ENCODE results near the gene COPZ2.

DNA sequence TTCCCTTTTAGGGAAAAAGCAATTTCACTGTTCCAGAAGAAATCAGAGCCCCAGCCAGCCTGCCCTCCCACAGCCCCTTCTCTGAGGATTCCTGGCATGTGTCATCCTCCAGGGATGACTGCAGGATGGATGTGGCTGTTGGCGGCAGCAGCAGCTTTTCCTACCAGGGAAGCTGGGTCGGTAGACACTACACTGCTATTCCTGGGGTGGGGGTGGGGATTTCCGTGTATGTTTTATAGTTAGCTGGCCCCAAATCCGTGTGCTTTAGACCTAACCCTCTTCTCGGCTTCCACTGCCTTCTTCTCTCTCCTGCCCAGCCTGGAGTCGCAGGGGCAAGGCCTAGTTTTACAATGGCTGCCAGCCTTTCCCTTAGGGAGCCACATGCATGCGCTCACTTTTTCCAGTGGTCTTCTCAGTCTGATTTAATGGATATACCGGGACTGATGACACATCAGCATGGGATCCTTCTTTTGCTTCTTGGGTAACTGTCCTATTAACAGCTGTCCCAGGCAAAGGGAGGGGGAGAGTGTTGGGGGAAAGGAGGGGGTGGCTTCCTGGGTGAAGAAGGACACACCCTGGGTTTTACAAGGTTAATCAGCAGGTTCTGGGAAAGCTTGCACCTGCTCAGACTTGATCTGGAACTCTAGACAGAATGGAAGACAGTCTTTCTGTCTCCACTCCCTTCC, 7.9 kb upstream of the COPZ2 start:
- TF ChIP-seq TAF1 (IDR thresholded peaks at IDR 0.05; ENCODE audit: borderline replicate concordance, low read depth, low read length) = no peak
- no peak for TF ChIP-seq POLR2AphosphoS5 (IDR thresholded peaks at IDR 0.05; ENCODE audit: low read depth, low read length)
- no peak for TF ChIP-seq POLR2A (IDR thresholded peaks at IDR 0.05; ENCODE audit: low read depth, low read length)
